Hypothalamus (tissue), 51 donors: ENCODE data around the gene PHRF1.
"Not testable (repeated sequence)": the region's sequence is repeated elsewhere in the genome, so short reads cannot be mapped to it uniquely, and the experiment has no call there.

Experiments used
- DNase-seq, 51 donors: peaks; one replicate each; lab custom pipeline; 2025; lab: John Stamatoyannopoulos, UW

Gene PHRF1

GRCh38 chr11:573146-573759 is 3.0 kb upstream of the PHRF1 start:
- DNase-seq, result no peak

GRCh38 chr11:574031-574570 is 2.2 kb upstream of the PHRF1 start:
- DNase-seq, result not testable (repeated sequence)

GRCh38 chr11:574632-575312 is 1.5 kb upstream of the PHRF1 start:
- peak in 2 of 51 donors; percentile 38 to 45 for DNase-seq

GRCh38 chr11:575313-575995 is 816 bp upstream of the PHRF1 start:
- peak in 2 of 51 donors; percentile 50 to 54 for DNase-seq

- no peak for DNase-seq
Observed at GRCh38 chr11:576811-577610, 741 bp downstream of the PHRF1 start.

GRCh38 chr11:577611-577894 is 1.3 kb downstream of the PHRF1 start:
- DNase-seq, result no peak

GRCh38 chr11:578276-579035 is 2.2 kb downstream of the PHRF1 start:
- DNase-seq, result no peak

GRCh38 chr11:579830-580601 is 3.7 kb downstream of the PHRF1 start:
- no peak for DNase-seq

GRCh38 chr11:581342-581741 is 5.1 kb downstream of the PHRF1 start:
- no peak for DNase-seq

GRCh38 chr11:581752-582151 is 5.5 kb downstream of the PHRF1 start:
- peak in 1 of 51 donors; percentile 69 for DNase-seq

- no peak for DNase-seq
Observed at GRCh38 chr11:584287-584686, 8.0 kb downstream of the PHRF1 start.

GRCh38 chr11:586376-587316 is 10.4 kb downstream of the PHRF1 start:
- DNase-seq, result no peak

GRCh38 chr11:587546-587945 is 11.3 kb downstream of the PHRF1 start:
- no peak for DNase-seq

- DNase-seq, result peak in 4 of 51 donors; percentile 14 to 43 (median 32)
Observed at GRCh38 chr11:587978-588380, 11.7 kb downstream of the PHRF1 start.

GRCh38 chr11:589798-590197 is 13.5 kb downstream of the PHRF1 start:
- no peak for DNase-seq

- no peak for DNase-seq
Observed at GRCh38 chr11:590997-591396, 14.7 kb downstream of the PHRF1 start.

- no peak for DNase-seq
Observed at GRCh38 chr11:592501-592900, 16.2 kb downstream of the PHRF1 start.

GRCh38 chr11:592918-593317 is 16.6 kb downstream of the PHRF1 start:
- no peak for DNase-seq
